ENCODE results near the gene AUTS2.

The AUTS2 gene

GRCh38 chr7:69568266-69568665 is 30.0 kb upstream of the AUTS2 start:
- POLR2A ChIA-PET = no interaction called here

GRCh38 chr7:69575651-69576050 is 22.6 kb upstream of the AUTS2 start:
- no peak for TF ChIP-seq CTCF (IDR thresholded peaks at IDR 0.05; ENCODE audit: insufficient read depth, low read length, missing control alignments)
- CTCF ChIA-PET = no interaction called here
- DNase-seq (ENCODE audit: low read depth, low spot score) = no peak
- no peak overlapping the region for H3K4me3 ChIP-seq (ENCODE audit: low read depth, low read length)
- POLR2A ChIA-PET = interaction anchor here (0.6 kb wide), 1 partner anchor 103 kb away, joined by 3 read pairs; no protein-coding TSS in a partner anchor

More at GRCh38 chr7:69568266-69568665, 30.0 kb upstream of the AUTS2 start:
- TF ChIP-seq CTCF (IDR thresholded peaks at IDR 0.05; ENCODE audit: insufficient read depth, low read length, missing control alignments) = no peak
- H3K4me3 ChIP-seq (ENCODE audit: low read depth, low read length) = no peak overlapping the region
- DNase-seq (ENCODE audit: low read depth, low spot score) = no peak
- CTCF ChIA-PET = no interaction called here

- DNase-seq (ENCODE audit: low read depth, low spot score) = no peak
- CTCF ChIA-PET = interaction anchor here (0.9 to 1.1 kb wide), 2 partner anchors 258 to 354 kb away, joined by 3 read pairs; no protein-coding TSS in a partner anchor
- no peak for TF ChIP-seq CTCF (IDR thresholded peaks at IDR 0.05; ENCODE audit: insufficient read depth, low read length, missing control alignments)
- POLR2A ChIA-PET = interaction anchor here (0.5 kb wide), 1 partner anchor 123 kb away, joined by 4 read pairs; no protein-coding TSS in a partner anchor
- H3K4me3 ChIP-seq (ENCODE audit: low read depth, low read length) = no peak overlapping the region
Observed at GRCh38 chr7:69577221-69577620, 21.1 kb upstream of the AUTS2 start.

- DNase-seq (ENCODE audit: low read depth, low spot score) = no peak
- H3K4me3 ChIP-seq (ENCODE audit: low read depth, low read length) = no peak overlapping the region
- no peak for TF ChIP-seq CTCF (IDR thresholded peaks at IDR 0.05; ENCODE audit: insufficient read depth, low read length, missing control alignments)
- POLR2A ChIA-PET = no interaction called here
- CTCF ChIA-PET = no interaction called here
Observed at GRCh38 chr7:69585169-69585568, 13.1 kb upstream of the AUTS2 start.

GRCh38 chr7:69586321-69586720 is 12.0 kb upstream of the AUTS2 start:
- no peak for DNase-seq (ENCODE audit: low read depth, low spot score)
- no peak overlapping the region for H3K4me3 ChIP-seq (ENCODE audit: low read depth, low read length)
- CTCF ChIA-PET = no interaction called here
- POLR2A ChIA-PET = no interaction called here
- TF ChIP-seq CTCF (IDR thresholded peaks at IDR 0.05; ENCODE audit: insufficient read depth, low read length, missing control alignments) = no peak

- no peak for DNase-seq (ENCODE audit: low read depth, low spot score)
- H3K4me3 ChIP-seq (ENCODE audit: low read depth, low read length) = no peak overlapping the region
- ChIA-PET CTCF (no interaction called here), POLR2A (no interaction called here)
- TF ChIP-seq CTCF (IDR thresholded peaks at IDR 0.05; ENCODE audit: insufficient read depth, low read length, missing control alignments) = no peak
Observed at GRCh38 chr7:69588773-69589172, 9.5 kb upstream of the AUTS2 start.
